H9 (cell line): ENCODE results near the gene GRIK1. TPM values are rescaled to one million over a fixed set of nuclear protein-coding genes. Genes with fewer than 3 reads are reported as not detected.

Experiments used
- DNase-seq: peaks from one replicate; pipeline ENCODE4 v3.0.0-alpha.2; 2017
- H2AFZ ChIP-seq: one replicate; pipeline ENCODE4 v1.6.1; 2013; ENCODE audit warnings: mild to moderate bottlenecking, low read length, control low read depth, moderate library complexity
- H2AK5ac ChIP-seq: 2 replicates; pipeline ENCODE4 v1.6.1; 2013; ENCODE audit warnings: low read length, control low read depth, mixed read lengths; ENCODE audit not compliant: insufficient read length
- H2BK120ac ChIP-seq: one replicate; pipeline ENCODE4 v1.6.1; 2013; ENCODE audit warnings: low read depth, mild to moderate bottlenecking, low read length, control low read depth, inconsistent platforms; ENCODE audit not compliant: poor library complexity, severe bottlenecking
- H2BK12ac ChIP-seq: 2 replicates; pipeline ENCODE4 v1.6.1; 2013; ENCODE audit warnings: low read length, control low read depth, mixed read lengths, low read depth; ENCODE audit not compliant: insufficient read length
- H2BK15ac ChIP-seq: 2 replicates; pipeline ENCODE4 v1.6.1; 2013; ENCODE audit warnings: low read depth, low read length, control low read depth
- H2BK20ac ChIP-seq: one replicate; pipeline ENCODE4 v1.6.1; 2013; ENCODE audit warnings: low read depth, mild to moderate bottlenecking, low read length, control low read depth, inconsistent platforms; ENCODE audit not compliant: poor library complexity, severe bottlenecking
- H2BK5ac ChIP-seq: 2 replicates; pipeline ENCODE4 v1.6.1; 2013; ENCODE audit warnings: low read length, control low read depth, mixed read lengths; ENCODE audit not compliant: insufficient read length
- H3K14ac ChIP-seq: 2 replicates; pipeline ENCODE4 v1.6.1; 2013; ENCODE audit warnings: low read length, control low read depth; ENCODE audit not compliant: insufficient read depth
- H3K18ac ChIP-seq: 2 replicates; pipeline ENCODE4 v1.6.1; 2013; ENCODE audit warnings: low read depth, mild to moderate bottlenecking, mixed read lengths, low read length, control low read depth; ENCODE audit not compliant: insufficient read length
- H3K23ac ChIP-seq: 2 replicates; pipeline ENCODE4 v1.6.1; 2013; ENCODE audit warnings: low read length, control low read depth, mixed read lengths, low read depth; ENCODE audit not compliant: insufficient read length
- H3K23me2 ChIP-seq: 2 replicates; pipeline ENCODE4 v1.6.1; 2013; ENCODE audit warnings: low read depth, mild to moderate bottlenecking, mixed read lengths, low read length, control low read depth; ENCODE audit not compliant: insufficient read length, poor library complexity, severe bottlenecking
- H3K27ac ChIP-seq: 2 replicates; pipeline ENCODE4 v1.5.1; 2013; ENCODE audit warnings: low read length, control low read depth, mixed read lengths, low read depth; ENCODE audit not compliant: insufficient read length
- H3K27me3 ChIP-seq: 2 replicates; pipeline ENCODE4 v1.6.1; 2013; ENCODE audit warnings: low read length, control low read depth, inconsistent platforms; ENCODE audit not compliant: insufficient read depth
- H3K4ac ChIP-seq: 2 replicates; pipeline ENCODE4 v1.6.1; 2013; ENCODE audit warnings: low read depth, mild to moderate bottlenecking, control low read depth, inconsistent platforms, low read length, moderate library complexity
- H3K4me1 ChIP-seq: 2 replicates; pipeline ENCODE4 v1.6.1; 2013; ENCODE audit warnings: low read length, control low read depth, inconsistent platforms; ENCODE audit not compliant: insufficient read depth
- H3K4me2 ChIP-seq: 2 replicates; pipeline ENCODE4 v1.6.1; 2013; ENCODE audit warnings: low read length, control low read depth, mixed read lengths; ENCODE audit not compliant: insufficient read length, insufficient read depth
- H3K56ac ChIP-seq: 2 replicates; pipeline ENCODE4 v1.6.1; 2013; ENCODE audit warnings: low read depth, mild to moderate bottlenecking, mixed read lengths, low read length, control low read depth; ENCODE audit not compliant: insufficient read length
- H3K79me1 ChIP-seq: 2 replicates; pipeline ENCODE4 v1.6.1; 2013; ENCODE audit warnings: low read depth, mild to moderate bottlenecking, moderate library complexity, low read length, control low read depth, inconsistent platforms; ENCODE audit not compliant: insufficient read depth, poor library complexity, severe bottlenecking
- H3K79me2 ChIP-seq: 2 replicates; pipeline ENCODE4 v1.6.1; 2013; ENCODE audit warnings: low read length, control low read depth, inconsistent platforms; ENCODE audit not compliant: insufficient read depth
- H3K9ac ChIP-seq: 2 replicates; pipeline ENCODE4 v1.6.1; 2013; ENCODE audit warnings: low read length, control low read depth, mixed read lengths; ENCODE audit not compliant: insufficient read length; ENCODE audit errors: extremely low read depth
- H3K9me3 ChIP-seq: one replicate; pipeline ENCODE4 v1.6.1; 2013; ENCODE audit warnings: low read depth, low read length, inconsistent platforms; ENCODE audit not compliant: control insufficient read depth
- H3T11ph ChIP-seq: one replicate; pipeline ENCODE4 v1.6.1; 2013; ENCODE audit warnings: mild to moderate bottlenecking, low read length, control low read depth, inconsistent platforms
- H4K20me1 ChIP-seq: one replicate; pipeline ENCODE4 v1.6.1; 2013; ENCODE audit not compliant: control insufficient read depth, insufficient read length, insufficient read depth
- H4K5ac ChIP-seq: 2 replicates; pipeline ENCODE4 v1.6.1; 2013; ENCODE audit warnings: low read depth, mild to moderate bottlenecking, mixed read lengths, low read length, control low read depth; ENCODE audit not compliant: insufficient read length
- H4K8ac ChIP-seq: replicated peaks from 2 replicates; pipeline ENCODE4 v1.6.1; 2013; ENCODE audit warnings: low read length, control low read depth, mixed read lengths, low read depth; ENCODE audit not compliant: insufficient read length
- H4K91ac ChIP-seq: 2 replicates; pipeline ENCODE4 v1.6.1; 2013; ENCODE audit warnings: low read depth, mild to moderate bottlenecking, moderate library complexity, mixed read lengths, low read length, control low read depth; ENCODE audit not compliant: insufficient read length
- H3K27ac Mint-ChIP-seq, 3 experiments: 2 replicates in 2 of 3; 3 replicates in 1 of 3; pipeline ENCODE4 v1.8.0; 2020 to 2021; ENCODE audit warnings: mixed read lengths in 3 of 3, mild to moderate bottlenecking in 1 of 3, moderate library complexity in 1 of 3
- H3K27me3 Mint-ChIP-seq: 2 replicates; pipeline ENCODE4 v1.8.0; 2021; ENCODE audit warnings: low read depth, mild to moderate bottlenecking, moderate library complexity, mixed read lengths
- H3K36me3 Mint-ChIP-seq, 3 experiments: 2 replicates in 2 of 3; 3 replicates in 1 of 3; pipeline ENCODE4 v1.8.0; 2020 to 2021; ENCODE audit warnings: low read depth in 3 of 3, mixed read lengths in 3 of 3; ENCODE audit not compliant: insufficient read depth in 1 of 3
- H3K4me1 Mint-ChIP-seq, 2 experiments: 2 replicates each; pipeline ENCODE4 v1.8.0; 2020; ENCODE audit warnings: mixed read lengths in 2 of 2
- H3K4me3 Mint-ChIP-seq, 2 experiments: 2 replicates in 1 of 2; 3 replicates in 1 of 2; pipeline ENCODE4 v1.8.0; 2020 to 2021; ENCODE audit warnings: mild to moderate bottlenecking in 2 of 2, mixed read lengths in 2 of 2, moderate library complexity in 1 of 2
- H3K9me3 Mint-ChIP-seq, 2 experiments: 2 replicates in 1 of 2; 3 replicates in 1 of 2; pipeline ENCODE4 v1.8.0; 2020; ENCODE audit warnings: mild to moderate bottlenecking in 2 of 2, mixed read lengths in 2 of 2, moderate library complexity in 1 of 2
- WGBS: extraction: QIAGEN DNeasy Blood & Tissue Kit; methylation state at CpG from one replicate; pipeline ENCODE4 v1.1.7; 2013; ENCODE audit warnings: missing lambda C conversion rate, low lambda C conversion rate, mixed read lengths; ENCODE audit not compliant: insufficient read length; ENCODE audit errors: extremely low coverage; 5-methylcytosine and 5-hydroxymethylcytosine counted together
- total RNA-seq: library from RNA; stranded (reverse); gene quantifications from 2 replicates; pipeline ENCODE4 v1.2.1, GENCODE V29; 2021
- TF ChIP-seq, protein P1 (sequence below): fragments of 200-600 bp; sonication (generic); conservative IDR thresholded peaks from 3 replicates; pipeline ENCODE4 v1.8.0; 2021; ENCODE audit warnings: antibody characterized with exemption, mild to moderate bottlenecking

The GRIK1 gene
- total RNA-seq, 1 experiment from 2014 or later: not detected

DNA sequence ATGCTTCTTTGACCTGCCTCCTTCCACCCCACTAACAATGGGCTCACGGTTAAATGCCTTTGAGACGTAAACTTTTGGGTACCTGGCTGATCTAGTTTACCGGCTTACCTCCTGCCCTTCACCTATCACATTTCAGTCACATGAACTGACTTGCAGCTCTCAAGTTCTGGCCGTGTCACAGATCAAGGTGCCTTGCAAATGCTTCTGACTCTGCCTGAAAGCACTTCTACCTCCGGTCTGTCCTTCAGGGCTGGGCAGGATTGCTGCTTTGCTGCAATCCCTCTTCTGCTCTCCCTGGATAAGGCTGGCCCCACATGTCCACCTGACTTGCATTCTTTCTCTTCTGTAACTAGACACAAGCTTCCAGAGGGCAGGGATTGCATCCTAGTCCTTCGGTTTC lies 69.0 kb downstream of the GRIK1 start:
- Mint-ChIP-seq H3K4me1 (peaks cover 27 to 35% of the 10 kb centered on the region in 2 experiments), H3K4me3 (no peak overlapping the region), H3K27me3 (no peaks in the 10 kb centered on the region; the same call in 1 of the 2 replicates), H3K36me3 (peaks cover 0 to 9% (median 9%) of the 10 kb centered on the region in 3 experiments; a peak in 5 of 7 replicates), H3K27ac (peak overlapping the region in 2 of 3 experiments; percentile 19 to 40; a peak in 4 of 7 replicates), H3K9me3 (peaks cover 3 to 7% of the 10 kb centered on the region in 2 experiments; a peak in 3 of 5 replicates)
- no peaks in the 10 kb centered on the region for H3K9me3 ChIP-seq
- WGBS: no CpG with 5 or more reads among the region's 6 CpGs
- TF ChIP-seq, protein P1, sequence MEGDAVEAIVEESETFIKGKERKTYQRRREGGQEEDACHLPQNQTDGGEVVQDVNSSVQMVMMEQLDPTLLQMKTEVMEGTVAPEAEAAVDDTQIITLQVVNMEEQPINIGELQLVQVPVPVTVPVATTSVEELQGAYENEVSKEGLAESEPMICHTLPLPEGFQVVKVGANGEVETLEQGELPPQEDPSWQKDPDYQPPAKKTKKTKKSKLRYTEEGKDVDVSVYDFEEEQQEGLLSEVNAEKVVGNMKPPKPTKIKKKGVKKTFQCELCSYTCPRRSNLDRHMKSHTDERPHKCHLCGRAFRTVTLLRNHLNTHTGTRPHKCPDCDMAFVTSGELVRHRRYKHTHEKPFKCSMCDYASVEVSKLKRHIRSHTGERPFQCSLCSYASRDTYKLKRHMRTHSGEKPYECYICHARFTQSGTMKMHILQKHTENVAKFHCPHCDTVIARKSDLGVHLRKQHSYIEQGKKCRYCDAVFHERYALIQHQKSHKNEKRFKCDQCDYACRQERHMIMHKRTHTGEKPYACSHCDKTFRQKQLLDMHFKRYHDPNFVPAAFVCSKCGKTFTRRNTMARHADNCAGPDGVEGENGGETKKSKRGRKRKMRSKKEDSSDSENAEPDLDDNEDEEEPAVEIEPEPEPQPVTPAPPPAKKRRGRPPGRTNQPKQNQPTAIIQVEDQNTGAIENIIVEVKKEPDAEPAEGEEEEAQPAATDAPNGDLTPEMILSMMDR: no peak
- H4K20me1 ChIP-seq: no peaks in the 10 kb centered on the region
- no peak overlapping the region for H3K23ac ChIP-seq
- H2BK120ac ChIP-seq: no peak overlapping the region
- no peaks in the 10 kb centered on the region for H3K79me2 ChIP-seq
- H3K14ac ChIP-seq: no peak overlapping the region
- H3K4ac ChIP-seq: no peak overlapping the region
- no peaks in the 10 kb centered on the region for H3K79me1 ChIP-seq
- DNase-seq: peak; percentile 70
- no peak overlapping the region for H4K91ac ChIP-seq
- H3K4me2 ChIP-seq: no peak overlapping the region
- no peak overlapping the region for H4K8ac ChIP-seq
- H2BK12ac ChIP-seq: no peak overlapping the region
- no peak overlapping the region for H2BK5ac ChIP-seq
- H3K23me2 ChIP-seq: no peaks in the 10 kb centered on the region
- no peak overlapping the region for H2AFZ ChIP-seq
- no peak overlapping the region for H4K5ac ChIP-seq
- H3K18ac ChIP-seq: no peak overlapping the region
- no peak overlapping the region for H3K9ac ChIP-seq
- H2BK20ac ChIP-seq: no peak overlapping the region
- no peaks in the 10 kb centered on the region for H3K4me1 ChIP-seq
- no peak overlapping the region for H2BK15ac ChIP-seq
- H2AK5ac ChIP-seq: no peak overlapping the region
- H3K56ac ChIP-seq: no peak overlapping the region
- H3K27ac ChIP-seq: no peak overlapping the region
- no peaks in the 10 kb centered on the region for H3K27me3 ChIP-seq
- no peak overlapping the region for H3T11ph ChIP-seq
